NCI-H526 (cell line): ENCODE measurements around the gene KDM4F.

Experiments used
- DNase-seq, 2 experiments: peaks; one replicate each; lab custom pipeline; 2025; lab: John Stamatoyannopoulos, UW

Gene KDM4F

DNA sequence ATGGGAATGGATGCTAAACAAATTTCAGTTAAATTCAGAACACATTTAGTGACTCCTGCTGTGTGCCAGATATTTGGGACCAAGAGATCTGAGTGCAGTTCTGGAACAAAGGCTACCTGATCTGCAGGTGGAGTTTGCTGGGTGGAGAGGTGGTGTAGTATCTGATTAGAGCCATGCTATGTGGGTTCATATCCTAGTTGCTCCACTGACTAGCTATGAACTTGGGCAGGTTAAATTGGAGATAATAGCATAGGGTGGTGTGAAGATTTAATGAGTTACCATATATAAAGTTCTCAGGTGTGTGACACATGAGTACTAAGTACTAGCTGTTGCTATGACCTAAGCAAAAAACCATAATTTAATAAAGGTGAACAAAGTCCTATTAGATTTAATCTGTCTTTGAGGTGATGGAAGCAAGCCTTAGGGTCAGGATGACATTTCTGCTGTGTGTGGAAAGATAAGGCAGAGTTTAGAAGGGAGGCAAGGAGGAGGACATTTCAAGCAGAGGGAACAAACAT is 42.5 kb downstream of the KDM4F start:
- no peak for DNase-seq

GRCh38 chr11:95092549-95093324 is 43.5 kb downstream of the KDM4F start:
- DNase-seq, result no peak

DNA sequence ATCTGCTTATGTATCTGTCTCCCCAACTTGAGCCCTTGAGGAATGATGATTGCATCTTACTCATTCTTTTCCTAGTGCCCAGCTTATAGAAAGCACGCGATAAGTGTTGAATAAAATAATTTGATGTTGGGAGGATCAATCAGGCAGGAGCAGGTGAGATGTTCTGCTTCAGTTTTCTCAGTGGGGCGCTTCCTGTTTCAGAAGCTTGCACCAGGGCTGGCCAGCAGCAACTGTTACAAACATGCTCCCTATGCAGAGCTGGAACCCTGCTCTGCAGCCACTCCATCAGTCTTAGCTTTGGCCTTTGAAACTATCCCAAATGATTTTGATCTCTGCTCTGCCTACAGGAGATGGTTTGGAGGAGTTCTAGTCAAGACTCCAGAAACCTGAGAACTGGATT is 44.3 kb downstream of the KDM4F start:
- DNase-seq, result no peak

DNA sequence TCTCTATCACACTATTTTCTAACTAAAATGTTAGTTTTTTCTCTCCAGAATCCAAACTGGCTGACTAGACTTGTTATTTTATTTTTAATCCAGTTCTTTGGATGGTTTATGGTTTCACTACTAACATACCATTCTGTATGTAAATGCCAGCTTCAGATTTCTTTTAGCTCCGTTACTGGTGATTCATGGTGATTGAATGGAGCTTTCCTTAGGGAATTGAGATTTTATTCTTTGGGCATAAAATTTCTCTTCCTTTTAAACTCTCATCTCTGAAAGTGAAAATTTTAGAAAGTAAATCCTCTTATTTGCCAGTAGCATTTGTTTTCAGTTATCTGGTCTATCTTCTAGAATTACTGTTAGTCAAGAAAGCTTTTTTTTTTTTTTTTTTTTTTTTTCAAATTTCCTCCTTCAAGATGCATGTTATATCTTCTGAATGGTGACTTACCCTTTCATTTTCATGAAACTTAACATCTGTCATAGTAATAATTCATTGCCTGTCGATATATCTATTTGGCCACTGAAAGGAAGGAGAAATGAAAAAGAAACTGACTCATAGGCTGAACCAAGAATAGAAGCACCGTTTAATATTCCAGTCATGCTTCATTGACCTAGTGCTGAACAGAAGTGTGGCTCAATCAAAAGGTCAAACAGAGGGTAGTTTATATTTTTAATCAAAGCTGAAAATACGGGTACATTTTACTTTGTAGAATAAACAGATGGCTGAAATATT is 46.8 kb downstream of the KDM4F start:
- no peak for DNase-seq

GRCh38 chr11:95097209-95097608 is 48.0 kb downstream of the KDM4F start:
- no peak for DNase-seq

- no peak for DNase-seq
Observed at GRCh38 chr11:95098826-95099225, 49.6 kb downstream of the KDM4F start.

DNA sequence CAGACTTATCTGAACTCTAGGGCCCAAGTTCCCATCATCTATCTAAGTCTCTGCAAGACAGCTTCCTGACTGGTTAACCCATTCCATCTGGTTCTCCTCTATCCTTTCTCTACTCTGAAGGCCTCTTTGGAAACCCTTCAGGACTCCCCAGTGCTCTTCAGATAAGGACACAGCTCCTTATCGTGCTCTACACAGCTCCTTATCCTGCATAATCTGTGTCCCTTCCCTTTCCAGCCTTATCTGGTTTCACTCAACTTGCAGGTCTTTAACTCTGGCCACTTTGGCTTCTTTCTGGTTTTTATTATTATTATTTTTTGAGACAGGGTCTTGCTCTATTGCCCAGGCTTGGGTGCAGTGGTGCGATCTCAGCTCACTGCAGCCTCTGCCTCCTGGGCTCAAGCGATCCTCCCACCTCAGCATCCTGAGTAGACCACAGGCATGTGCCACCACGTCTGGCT is 51.0 kb downstream of the KDM4F start:
- DNase-seq, result no peak
